GM12865 (cell line): ENCODE measurements around the gene BARX2.

ENCODE experiments used
- DNase-seq: peaks from one replicate; pipeline ENCODE4 v3.0.0; 2010; ENCODE audit warnings: low read depth
- H3K4me3 ChIP-seq: 2 replicates; pipeline ENCODE4 v1.5.1; 2011; ENCODE audit warnings: mild to moderate bottlenecking, low read depth, low read length, control low read depth
- TF ChIP-seq, protein P1 (sequence below): IDR thresholded peaks from 2 replicates; pipeline ENCODE4 v1.5.1; 2011; ENCODE audit warnings: low read length, control low read depth, low read depth, inconsistent platforms; ENCODE audit not compliant: insufficient read depth; ENCODE audit errors: missing control alignments

The BARX2 gene

GRCh38 chr11:129425214-129425613 is 49.6 kb downstream of the BARX2 start:
- H3K4me3 ChIP-seq: no peak overlapping the region
- no peak for DNase-seq
- TF ChIP-seq, protein P1, sequence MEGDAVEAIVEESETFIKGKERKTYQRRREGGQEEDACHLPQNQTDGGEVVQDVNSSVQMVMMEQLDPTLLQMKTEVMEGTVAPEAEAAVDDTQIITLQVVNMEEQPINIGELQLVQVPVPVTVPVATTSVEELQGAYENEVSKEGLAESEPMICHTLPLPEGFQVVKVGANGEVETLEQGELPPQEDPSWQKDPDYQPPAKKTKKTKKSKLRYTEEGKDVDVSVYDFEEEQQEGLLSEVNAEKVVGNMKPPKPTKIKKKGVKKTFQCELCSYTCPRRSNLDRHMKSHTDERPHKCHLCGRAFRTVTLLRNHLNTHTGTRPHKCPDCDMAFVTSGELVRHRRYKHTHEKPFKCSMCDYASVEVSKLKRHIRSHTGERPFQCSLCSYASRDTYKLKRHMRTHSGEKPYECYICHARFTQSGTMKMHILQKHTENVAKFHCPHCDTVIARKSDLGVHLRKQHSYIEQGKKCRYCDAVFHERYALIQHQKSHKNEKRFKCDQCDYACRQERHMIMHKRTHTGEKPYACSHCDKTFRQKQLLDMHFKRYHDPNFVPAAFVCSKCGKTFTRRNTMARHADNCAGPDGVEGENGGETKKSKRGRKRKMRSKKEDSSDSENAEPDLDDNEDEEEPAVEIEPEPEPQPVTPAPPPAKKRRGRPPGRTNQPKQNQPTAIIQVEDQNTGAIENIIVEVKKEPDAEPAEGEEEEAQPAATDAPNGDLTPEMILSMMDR: no peak

GRCh38 chr11:129426038-129426437 is 50.4 kb downstream of the BARX2 start:
- TF ChIP-seq, protein P1: no peak
- no peak for DNase-seq
- no peak overlapping the region for H3K4me3 ChIP-seq

DNA sequence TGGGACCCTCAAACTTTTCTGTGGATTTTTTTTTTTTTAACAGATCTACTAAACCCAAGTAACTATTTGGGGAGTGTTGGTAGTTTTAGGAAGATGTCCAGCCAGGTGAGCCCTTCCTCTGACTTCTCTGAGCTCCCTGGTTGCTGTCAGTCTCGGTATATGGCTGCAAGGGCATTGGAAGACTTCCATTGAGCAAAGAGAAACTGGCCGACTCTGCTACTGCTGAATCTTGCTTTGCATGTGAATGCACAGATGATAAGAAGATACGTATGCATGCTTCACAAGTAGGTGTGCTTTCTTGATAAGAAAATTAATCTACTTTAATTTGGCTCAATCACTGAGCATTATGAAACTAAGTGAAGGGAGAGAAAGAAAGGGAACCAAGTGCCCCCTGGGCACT is 51.1 kb downstream of the BARX2 start:
- no peak overlapping the region for H3K4me3 ChIP-seq
- DNase-seq: no peak
- TF ChIP-seq, protein P1: no peak

GRCh38 chr11:129427376-129427775 is 51.7 kb downstream of the BARX2 start:
- H3K4me3 ChIP-seq: no peak overlapping the region
- no peak for DNase-seq
- TF ChIP-seq, protein P1: no peak

- no peak overlapping the region for H3K4me3 ChIP-seq
- no peak for DNase-seq
- TF ChIP-seq, protein P1: no peak
These were observed 52.3 kb downstream of the BARX2 start for GRCh38 chr11:129427816-129428406.

GRCh38 chr11:129428557-129428956 is 52.9 kb downstream of the BARX2 start:
- TF ChIP-seq, protein P1: no peak
- no peak overlapping the region for H3K4me3 ChIP-seq

More at GRCh38 chr11:129428557-129428956, 52.9 kb downstream of the BARX2 start:
- no peak for DNase-seq
